Neural cell (in vitro differentiated cells): Measurements from ENCODE around the gene GTSE1. TPM values are rescaled to one million over a fixed set of nuclear protein-coding genes. Genes with fewer than 3 reads are reported as not detected.

Experiments
- H2AFZ ChIP-seq: fragments of 200-600, 300-800 bp; sonication (generic), shearing (Covaris generic); 2 replicates; pipeline ENCODE4 v1.6.0; 2014; ENCODE audit warnings: low read depth, mild to moderate bottlenecking, antibody characterized with exemption, low read length, moderate library complexity
- H3F3A ChIP-seq: fragments of 200-600 bp; shearing (Covaris generic); 2 replicates; pipeline ENCODE4 v1.6.1; 2016; ENCODE audit warnings: mild to moderate bottlenecking, moderate library complexity, mixed read lengths, antibody characterized with exemption, low read length; ENCODE audit not compliant: insufficient read depth, poor library complexity, severe bottlenecking
- H3K27ac ChIP-seq: fragments of 200-600, 300-800 bp; sonication (generic), shearing (Covaris generic); 2 replicates; pipeline ENCODE4 v1.5.1; 2014; ENCODE audit warnings: mild to moderate bottlenecking, low read length, moderate library complexity
- H3K27me3 ChIP-seq: fragments of 300-800, 200-600 bp; sonication (generic), shearing (Covaris generic); 2 replicates; pipeline ENCODE4 v1.6.0; 2014; ENCODE audit warnings: mild to moderate bottlenecking, low read depth, low read length, moderate library complexity; ENCODE audit not compliant: insufficient read depth
- H3K36me3 ChIP-seq: fragments of 300-800, 200-600 bp; sonication (generic), shearing (Covaris generic); 2 replicates; pipeline ENCODE4 v1.5.1; 2014; ENCODE audit warnings: mild to moderate bottlenecking, antibody characterized with exemption, low read length, moderate library complexity; ENCODE audit not compliant: insufficient read depth
- H3K4me2 ChIP-seq: fragments of 300-800, 200-600 bp; sonication (generic), shearing (Covaris generic); 2 replicates; pipeline ENCODE4 v1.6.0; 2014; ENCODE audit warnings: mild to moderate bottlenecking, low read length
- H3K4me3 ChIP-seq: fragments of 300-800, 200-600 bp; sonication (generic), shearing (Covaris generic); 2 replicates; pipeline ENCODE4 v1.5.1; 2014; ENCODE audit warnings: mild to moderate bottlenecking, low read length, moderate library complexity
- H3K79me2 ChIP-seq: fragments of 200-600 bp; shearing (Covaris generic); replicated peaks from 2 replicates; pipeline ENCODE4 v1.6.0; 2014; ENCODE audit warnings: mild to moderate bottlenecking, low read length, moderate library complexity; ENCODE audit not compliant: insufficient read depth
- H3K9ac ChIP-seq: fragments of 300-800, 200-600 bp; sonication (generic), shearing (Covaris generic); 2 replicates; pipeline ENCODE4 v1.6.1; 2016; ENCODE audit warnings: mild to moderate bottlenecking, low read length, mixed read lengths
- H3K9me2 ChIP-seq: fragments of 200-600 bp; shearing (Covaris generic); 2 replicates; pipeline ENCODE4 v1.6.1; 2016; ENCODE audit warnings: mild to moderate bottlenecking, low read length, mixed read lengths; ENCODE audit not compliant: insufficient read depth
- H3K9me3 ChIP-seq: fragments of 200-600, 300-800 bp; sonication (generic), shearing (Covaris generic); 2 replicates; pipeline ENCODE4 v1.6.1; 2016; ENCODE audit warnings: mild to moderate bottlenecking, mixed run types, low read length, moderate library complexity, mixed read lengths
- H4K20me1 ChIP-seq: fragments of 200-600 bp; shearing (Covaris generic); 2 replicates; pipeline ENCODE4 v1.6.1; 2016; ENCODE audit warnings: mild to moderate bottlenecking, mixed run types; ENCODE audit not compliant: insufficient read depth
- CTCF ChIP-seq: fragments of 450-650 bp; IDR thresholded peaks from 2 replicates; pipeline ENCODE4 v1.5.1; 2014; ENCODE audit warnings: antibody characterized with exemption, mild to moderate bottlenecking, moderate library complexity; ENCODE audit not compliant: poor library complexity, severe bottlenecking
- EP300 ChIP-seq: fragments of 450-650 bp; conservative IDR thresholded peaks from 2 replicates; pipeline ENCODE4 v1.6.1; 2014; ENCODE audit warnings: antibody characterized with exemption, mild to moderate bottlenecking, moderate library complexity; ENCODE audit not compliant: poor library complexity, severe bottlenecking
- EZH2 ChIP-seq: fragments of 200-600, 300-800 bp; shearing (Covaris generic), sonication (generic); IDR thresholded peaks from 2 replicates; pipeline ENCODE4 v1.6.1; 2014; ENCODE audit warnings: antibody characterized with exemption, low read length, borderline replicate concordance, mild to moderate bottlenecking; ENCODE audit not compliant: insufficient read depth, poor library complexity, severe bottlenecking
- MXI1 ChIP-seq: fragments of 450-650 bp; conservative IDR thresholded peaks from 2 replicates; pipeline ENCODE4 v1.6.1; 2014; ENCODE audit warnings: antibody characterized with exemption, mild to moderate bottlenecking; ENCODE audit not compliant: poor library complexity, severe bottlenecking
- POLR2AphosphoS5 ChIP-seq: IDR thresholded peaks from 2 replicates; pipeline ENCODE4 v1.6.1; 2012
- RAD21 ChIP-seq: fragments of 450-650 bp; conservative IDR thresholded peaks from 2 replicates; pipeline ENCODE4 v1.6.1; 2014; ENCODE audit warnings: antibody characterized with exemption, mild to moderate bottlenecking, moderate library complexity
- REST ChIP-seq: IDR thresholded peaks from 2 replicates; pipeline ENCODE4 v1.6.1; 2012; ENCODE audit warnings: borderline replicate concordance
- SMC3 ChIP-seq: fragments of 450-650 bp; conservative IDR thresholded peaks from 2 replicates; pipeline ENCODE4 v1.6.1; 2014; ENCODE audit warnings: antibody characterized with exemption, mild to moderate bottlenecking, moderate library complexity; ENCODE audit not compliant: poor library complexity
- TAF1 ChIP-seq: IDR thresholded peaks from 2 replicates; pipeline ENCODE4 v1.6.1; 2012; ENCODE audit warnings: low read depth
- polyA plus RNA-seq: library from polyadenylated mRNA; depleted of rRNA; stranded (reverse); fragments of >200 nt; gene quantifications from 2 replicates; pipeline ENCODE4 v1.2.3, GENCODE V29; 2014

The GTSE1 gene
- polyA plus RNA-seq, 1 donor from 2014 or later, result 0.28 TPM

- Histone ChIP-seq H2AFZ (no peak overlapping the region), H3K4me3 (no peak overlapping the region), H3K27me3 (no peaks in the 10 kb centered on the region), H3K36me3 (no peaks in the 10 kb centered on the region), H3K9me2 (no peaks in the 10 kb centered on the region), H3K27ac (no peak overlapping the region), H3K4me2 (no peak overlapping the region), H3K9ac (no peak overlapping the region), H3F3A (no peaks in the 10 kb centered on the region), H4K20me1 (no peaks in the 10 kb centered on the region), H3K79me2 (no peaks in the 10 kb centered on the region), H3K9me3 (no peaks in the 10 kb centered on the region)
- no peak for TF ChIP-seq CTCF
- no peak for TF ChIP-seq TAF1
- no peak for TF ChIP-seq SMC3
- TF ChIP-seq REST, result no peak
- no peak for TF ChIP-seq MXI1
- no peak for TF ChIP-seq POLR2AphosphoS5
- no peak for TF ChIP-seq EZH2
- TF ChIP-seq EP300, result no peak
- no peak for TF ChIP-seq RAD21
These were observed 52.6 kb downstream of the GTSE1 start for GRCh38 chr22:46349238-46349637.

GRCh38 chr22:46349681-46350080 is 53.0 kb downstream of the GTSE1 start:
- Histone ChIP-seq H3K27me3 (no peaks in the 10 kb centered on the region), H3K9me3 (no peaks in the 10 kb centered on the region), H3K4me2 (no peak overlapping the region), H3K9ac (no peak overlapping the region), H3K36me3 (no peaks in the 10 kb centered on the region), H3K27ac (no peak overlapping the region), H3K4me3 (no peak overlapping the region), H2AFZ (no peak overlapping the region), H3F3A (no peaks in the 10 kb centered on the region), H3K9me2 (no peaks in the 10 kb centered on the region), H3K79me2 (no peaks in the 10 kb centered on the region), H4K20me1 (no peaks in the 10 kb centered on the region)
- TF ChIP-seq CTCF, result no peak
- no peak for TF ChIP-seq EZH2
- TF ChIP-seq SMC3, result no peak
- no peak for TF ChIP-seq RAD21
- no peak for TF ChIP-seq TAF1
- TF ChIP-seq POLR2AphosphoS5, result no peak
- no peak for TF ChIP-seq MXI1
- TF ChIP-seq REST, result no peak
- no peak for TF ChIP-seq EP300
